H9 (cell line): ENCODE data around the gene COL19A1. TPM values are rescaled to one million over a fixed set of nuclear protein-coding genes. Genes with fewer than 3 reads are reported as not detected.

Source experiments
- DNase-seq: peaks from one replicate; pipeline ENCODE4 v3.0.0-alpha.2; 2017
- H2AFZ ChIP-seq: one replicate; pipeline ENCODE4 v1.6.1; 2013; ENCODE audit warnings: mild to moderate bottlenecking, low read length, control low read depth, moderate library complexity
- H2AK5ac ChIP-seq: 2 replicates; pipeline ENCODE4 v1.6.1; 2013; ENCODE audit warnings: low read length, control low read depth, mixed read lengths; ENCODE audit not compliant: insufficient read length
- H2BK120ac ChIP-seq: one replicate; pipeline ENCODE4 v1.6.1; 2013; ENCODE audit warnings: low read depth, mild to moderate bottlenecking, low read length, control low read depth, inconsistent platforms; ENCODE audit not compliant: poor library complexity, severe bottlenecking
- H2BK12ac ChIP-seq: 2 replicates; pipeline ENCODE4 v1.6.1; 2013; ENCODE audit warnings: low read length, control low read depth, mixed read lengths, low read depth; ENCODE audit not compliant: insufficient read length
- H2BK15ac ChIP-seq: 2 replicates; pipeline ENCODE4 v1.6.1; 2013; ENCODE audit warnings: low read depth, low read length, control low read depth
- H2BK20ac ChIP-seq: one replicate; pipeline ENCODE4 v1.6.1; 2013; ENCODE audit warnings: low read depth, mild to moderate bottlenecking, low read length, control low read depth, inconsistent platforms; ENCODE audit not compliant: poor library complexity, severe bottlenecking
- H2BK5ac ChIP-seq: 2 replicates; pipeline ENCODE4 v1.6.1; 2013; ENCODE audit warnings: low read length, control low read depth, mixed read lengths; ENCODE audit not compliant: insufficient read length
- H3K14ac ChIP-seq: 2 replicates; pipeline ENCODE4 v1.6.1; 2013; ENCODE audit warnings: low read length, control low read depth; ENCODE audit not compliant: insufficient read depth
- H3K18ac ChIP-seq: 2 replicates; pipeline ENCODE4 v1.6.1; 2013; ENCODE audit warnings: low read depth, mild to moderate bottlenecking, mixed read lengths, low read length, control low read depth; ENCODE audit not compliant: insufficient read length
- H3K23ac ChIP-seq: 2 replicates; pipeline ENCODE4 v1.6.1; 2013; ENCODE audit warnings: low read length, control low read depth, mixed read lengths, low read depth; ENCODE audit not compliant: insufficient read length
- H3K23me2 ChIP-seq: 2 replicates; pipeline ENCODE4 v1.6.1; 2013; ENCODE audit warnings: low read depth, mild to moderate bottlenecking, mixed read lengths, low read length, control low read depth; ENCODE audit not compliant: insufficient read length, poor library complexity, severe bottlenecking
- H3K27ac ChIP-seq: 2 replicates; pipeline ENCODE4 v1.5.1; 2013; ENCODE audit warnings: low read length, control low read depth, mixed read lengths, low read depth; ENCODE audit not compliant: insufficient read length
- H3K27me3 ChIP-seq: 2 replicates; pipeline ENCODE4 v1.6.1; 2013; ENCODE audit warnings: low read length, control low read depth, inconsistent platforms; ENCODE audit not compliant: insufficient read depth
- H3K4ac ChIP-seq: 2 replicates; pipeline ENCODE4 v1.6.1; 2013; ENCODE audit warnings: low read depth, mild to moderate bottlenecking, control low read depth, inconsistent platforms, low read length, moderate library complexity
- H3K4me1 ChIP-seq: 2 replicates; pipeline ENCODE4 v1.6.1; 2013; ENCODE audit warnings: low read length, control low read depth, inconsistent platforms; ENCODE audit not compliant: insufficient read depth
- H3K4me2 ChIP-seq: 2 replicates; pipeline ENCODE4 v1.6.1; 2013; ENCODE audit warnings: low read length, control low read depth, mixed read lengths; ENCODE audit not compliant: insufficient read length, insufficient read depth
- H3K56ac ChIP-seq: 2 replicates; pipeline ENCODE4 v1.6.1; 2013; ENCODE audit warnings: low read depth, mild to moderate bottlenecking, mixed read lengths, low read length, control low read depth; ENCODE audit not compliant: insufficient read length
- H3K79me1 ChIP-seq: 2 replicates; pipeline ENCODE4 v1.6.1; 2013; ENCODE audit warnings: low read depth, mild to moderate bottlenecking, moderate library complexity, low read length, control low read depth, inconsistent platforms; ENCODE audit not compliant: insufficient read depth, poor library complexity, severe bottlenecking
- H3K79me2 ChIP-seq: 2 replicates; pipeline ENCODE4 v1.6.1; 2013; ENCODE audit warnings: low read length, control low read depth, inconsistent platforms; ENCODE audit not compliant: insufficient read depth
- H3K9ac ChIP-seq: 2 replicates; pipeline ENCODE4 v1.6.1; 2013; ENCODE audit warnings: low read length, control low read depth, mixed read lengths; ENCODE audit not compliant: insufficient read length; ENCODE audit errors: extremely low read depth
- H3K9me3 ChIP-seq: one replicate; pipeline ENCODE4 v1.6.1; 2013; ENCODE audit warnings: low read depth, low read length, inconsistent platforms; ENCODE audit not compliant: control insufficient read depth
- H3T11ph ChIP-seq: one replicate; pipeline ENCODE4 v1.6.1; 2013; ENCODE audit warnings: mild to moderate bottlenecking, low read length, control low read depth, inconsistent platforms
- H4K20me1 ChIP-seq: one replicate; pipeline ENCODE4 v1.6.1; 2013; ENCODE audit not compliant: control insufficient read depth, insufficient read length, insufficient read depth
- H4K5ac ChIP-seq: 2 replicates; pipeline ENCODE4 v1.6.1; 2013; ENCODE audit warnings: low read depth, mild to moderate bottlenecking, mixed read lengths, low read length, control low read depth; ENCODE audit not compliant: insufficient read length
- H4K8ac ChIP-seq: replicated peaks from 2 replicates; pipeline ENCODE4 v1.6.1; 2013; ENCODE audit warnings: low read length, control low read depth, mixed read lengths, low read depth; ENCODE audit not compliant: insufficient read length
- H4K91ac ChIP-seq: 2 replicates; pipeline ENCODE4 v1.6.1; 2013; ENCODE audit warnings: low read depth, mild to moderate bottlenecking, moderate library complexity, mixed read lengths, low read length, control low read depth; ENCODE audit not compliant: insufficient read length
- H3K27ac Mint-ChIP-seq, 3 experiments: 2 replicates in 2 of 3; 3 replicates in 1 of 3; pipeline ENCODE4 v1.8.0; 2020 to 2021; ENCODE audit warnings: mixed read lengths in 3 of 3, mild to moderate bottlenecking in 1 of 3, moderate library complexity in 1 of 3
- H3K27me3 Mint-ChIP-seq: 2 replicates; pipeline ENCODE4 v1.8.0; 2021; ENCODE audit warnings: low read depth, mild to moderate bottlenecking, moderate library complexity, mixed read lengths
- H3K36me3 Mint-ChIP-seq, 3 experiments: 2 replicates in 2 of 3; 3 replicates in 1 of 3; pipeline ENCODE4 v1.8.0; 2020 to 2021; ENCODE audit warnings: low read depth in 3 of 3, mixed read lengths in 3 of 3; ENCODE audit not compliant: insufficient read depth in 1 of 3
- H3K4me1 Mint-ChIP-seq, 2 experiments: 2 replicates each; pipeline ENCODE4 v1.8.0; 2020; ENCODE audit warnings: mixed read lengths in 2 of 2
- H3K4me3 Mint-ChIP-seq, 2 experiments: 2 replicates in 1 of 2; 3 replicates in 1 of 2; pipeline ENCODE4 v1.8.0; 2020 to 2021; ENCODE audit warnings: mild to moderate bottlenecking in 2 of 2, mixed read lengths in 2 of 2, moderate library complexity in 1 of 2
- H3K9me3 Mint-ChIP-seq, 2 experiments: 2 replicates in 1 of 2; 3 replicates in 1 of 2; pipeline ENCODE4 v1.8.0; 2020; ENCODE audit warnings: mild to moderate bottlenecking in 2 of 2, mixed read lengths in 2 of 2, moderate library complexity in 1 of 2
- CTCF ChIP-seq: fragments of 200-600 bp; sonication (generic); conservative IDR thresholded peaks from 3 replicates; pipeline ENCODE4 v1.8.0; 2021; ENCODE audit warnings: antibody characterized with exemption, mild to moderate bottlenecking
- WGBS: extraction: QIAGEN DNeasy Blood & Tissue Kit; methylation state at CpG from one replicate; pipeline ENCODE4 v1.1.7; 2013; ENCODE audit warnings: missing lambda C conversion rate, low lambda C conversion rate, mixed read lengths; ENCODE audit not compliant: insufficient read length; ENCODE audit errors: extremely low coverage; 5-methylcytosine and 5-hydroxymethylcytosine counted together
- total RNA-seq: library from RNA; stranded (reverse); gene quantifications from 2 replicates; pipeline ENCODE4 v1.2.1, GENCODE V29; 2021

Gene COL19A1
- total RNA-seq, 1 experiment from 2014 or later: not detected

- H3K4me2 ChIP-seq: no peak overlapping the region
- no peaks in the 10 kb centered on the region for H3K79me2 ChIP-seq
These were observed 29.0 kb downstream of the COL19A1 start for GRCh38 chr6:69895396-69895795.

More at GRCh38 chr6:69895396-69895795, 29.0 kb downstream of the COL19A1 start:
- Histone ChIP-seq H2BK5ac (no peak overlapping the region), H3T11ph (no peak overlapping the region), H3K4me1 (no peaks in the 10 kb centered on the region), H3K9me3 (no peaks in the 10 kb centered on the region), H3K79me1 (no peaks in the 10 kb centered on the region), H3K14ac (no peak overlapping the region), H3K23ac (no peak overlapping the region), H2BK120ac (no peak overlapping the region), H2BK20ac (no peak overlapping the region), H4K5ac (no peak overlapping the region), H2AK5ac (no peak overlapping the region), H3K27me3 (no peaks in the 10 kb centered on the region), H2BK12ac (no peak overlapping the region), H3K23me2 (no peaks in the 10 kb centered on the region), H4K91ac (no peak overlapping the region), H3K56ac (no peak overlapping the region), H2AFZ (no peak overlapping the region), H3K4ac (no peak overlapping the region), H3K18ac (no peak overlapping the region), H3K27ac (no peak overlapping the region), H4K20me1 (no peaks in the 10 kb centered on the region), H2BK15ac (no peak overlapping the region), H4K8ac (no peak overlapping the region), H3K9ac (no peak overlapping the region)
- Mint-ChIP-seq H3K4me3 (no peak overlapping the region), H3K4me1 (peaks cover 0 to 4% of the 10 kb centered on the region in 2 experiments; a peak in 2 of 4 replicates), H3K36me3 (peaks cover 0 to 4% (median 0%) of the 10 kb centered on the region in 3 experiments; a peak in 1 of 7 replicates), H3K27ac (no peak overlapping the region), H3K9me3 (peaks cover 0 to 2% of the 10 kb centered on the region in 2 experiments; a peak in 1 of 5 replicates), H3K27me3 (no peaks in the 10 kb centered on the region)
- no peak for DNase-seq
- WGBS: no CpG with 5 or more reads among the region's 4 CpGs
- no peak for TF ChIP-seq CTCF
